SKM-1 (cell line): ENCODE data around the gene PRKCE.
A peak's percentile ranks its signal among the peaks of the same experiment; 100 is the strongest.

Source experiments
- DNase-seq: peaks from one replicate; lab custom pipeline; 2025; ENCODE audit not compliant: unreplicated experiment; lab: John Stamatoyannopoulos, UW

PRKCE gene

GRCh38 chr2:46003903-46004473 is 352.5 kb downstream of the PRKCE start:
- DNase-seq = no peak

- DNase-seq = no peak
These were observed 355.1 kb downstream of the PRKCE start for GRCh38 chr2:46006473-46007025.

- no peak for DNase-seq
These were observed 355.9 kb downstream of the PRKCE start for GRCh38 chr2:46007412-46007811.

GRCh38 chr2:46008091-46008870 is 356.8 kb downstream of the PRKCE start:
- no peak for DNase-seq

DNA sequence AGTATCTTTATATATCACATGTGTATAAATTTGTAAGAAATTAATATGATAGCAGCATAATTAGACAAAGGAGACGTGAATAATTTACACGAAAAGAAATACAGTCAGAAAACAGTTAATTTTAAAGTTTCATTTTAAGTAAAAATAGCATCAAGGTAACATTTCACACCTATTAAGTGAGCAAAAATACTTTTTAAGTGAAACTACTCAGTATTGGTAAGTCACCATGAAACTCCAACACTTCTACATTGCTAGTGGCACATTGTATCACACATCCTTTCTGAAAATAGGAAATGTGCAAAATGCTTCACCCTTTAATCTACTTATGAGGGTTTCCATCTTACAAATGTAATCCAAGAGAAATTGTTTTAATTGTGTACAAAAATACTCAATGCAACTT is 357.8 kb downstream of the PRKCE start:
- DNase-seq = no peak

DNA sequence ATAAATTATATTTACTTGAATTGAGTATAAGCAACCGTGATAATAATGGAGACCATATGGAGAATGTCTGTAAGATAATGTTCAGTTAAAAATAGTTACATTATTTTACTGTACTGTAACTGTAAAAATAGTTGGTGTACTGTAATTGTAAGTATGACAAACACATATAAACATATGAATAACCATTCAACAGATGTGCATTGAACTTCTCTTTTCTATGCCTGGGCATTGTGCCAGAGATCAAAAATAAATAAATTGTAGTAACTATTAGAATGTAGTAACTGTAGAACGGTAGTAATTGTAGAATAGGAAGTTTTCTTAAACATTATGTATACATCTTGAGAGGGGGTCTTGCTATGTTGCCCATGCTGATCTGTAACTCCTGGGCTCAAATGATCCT is 358.3 kb downstream of the PRKCE start:
- DNase-seq = no peak

DNA sequence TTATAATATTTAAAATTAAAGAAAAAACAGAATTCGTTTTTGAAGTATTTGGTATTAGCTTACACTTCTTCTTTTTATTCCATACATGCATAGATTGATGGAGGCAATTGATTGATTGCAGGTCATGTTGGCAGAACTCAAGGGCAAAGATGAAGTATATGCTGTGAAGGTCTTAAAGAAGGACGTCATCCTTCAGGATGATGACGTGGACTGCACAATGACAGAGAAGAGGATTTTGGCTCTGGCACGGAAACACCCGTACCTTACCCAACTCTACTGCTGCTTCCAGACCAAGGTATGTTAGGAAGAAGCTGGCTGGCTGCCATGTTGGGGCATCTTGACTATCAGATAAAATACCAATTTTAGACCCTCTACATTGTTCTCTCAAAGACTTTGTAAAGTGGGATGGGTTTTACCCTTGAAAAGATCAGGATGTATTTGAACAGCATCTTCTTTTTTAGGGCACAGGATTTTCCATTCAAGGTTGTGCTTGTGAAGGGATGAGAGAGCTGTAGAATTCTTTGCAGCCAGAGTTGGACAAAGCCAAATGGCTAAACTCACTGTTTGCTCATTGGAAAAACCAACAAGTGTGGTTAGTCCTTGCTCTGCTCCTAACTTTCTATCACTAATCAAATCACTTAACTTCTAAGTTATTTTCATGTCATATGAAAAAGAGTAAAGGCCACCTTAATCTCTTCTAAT is 358.9 kb downstream of the PRKCE start:
- no peak for DNase-seq

GRCh38 chr2:46010925-46011490 is 359.5 kb downstream of the PRKCE start:
- DNase-seq = peak; percentile 22

DNA sequence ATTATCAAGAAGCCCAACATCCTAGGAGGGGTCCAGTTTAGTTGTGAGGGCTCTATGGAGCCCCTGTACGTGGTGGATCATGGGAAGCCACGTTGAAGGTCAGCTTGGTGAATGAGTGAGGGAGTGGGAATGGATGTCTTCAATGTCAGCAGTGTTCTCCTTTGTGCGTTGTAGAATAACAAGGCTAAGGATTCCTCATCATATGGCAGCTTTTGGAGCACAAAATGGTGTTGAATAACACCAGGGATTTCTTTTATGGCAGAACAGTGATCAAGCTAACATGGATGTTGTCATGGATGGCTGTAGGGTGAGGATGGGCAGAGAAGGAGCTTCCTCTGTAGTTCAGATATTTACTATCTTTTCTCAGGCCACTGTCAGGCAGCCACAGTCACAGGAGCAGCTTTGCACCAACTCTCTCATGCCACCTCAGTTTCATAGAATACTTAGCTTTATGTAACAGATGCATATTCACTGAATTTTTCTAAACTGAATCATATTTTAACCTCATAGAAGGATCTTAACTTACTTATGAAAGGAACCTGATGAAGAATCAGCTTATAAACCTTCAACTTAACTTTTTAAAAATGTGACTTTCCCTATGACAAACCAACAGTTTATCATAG is 361.3 kb downstream of the PRKCE start:
- no peak for DNase-seq

DNA sequence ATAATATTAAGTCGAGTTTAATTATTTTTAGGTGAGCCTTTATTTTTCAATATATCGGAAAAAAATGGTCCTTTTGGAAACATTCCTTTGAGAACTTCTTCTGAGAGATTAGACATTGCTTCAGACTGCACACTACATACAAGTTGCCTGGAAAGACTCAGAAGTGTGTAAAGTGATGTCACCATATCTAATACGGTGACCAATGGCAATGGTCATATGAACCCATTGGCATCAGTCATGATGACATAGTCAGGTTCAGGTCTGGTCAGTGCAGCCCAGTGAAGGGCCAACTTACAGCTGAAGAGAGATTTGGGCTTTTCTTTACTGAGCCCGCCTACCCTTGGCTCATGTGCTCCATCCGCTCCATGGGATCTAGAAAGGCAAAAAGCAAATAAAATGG is 362.3 kb downstream of the PRKCE start:
- no peak for DNase-seq

GRCh38 chr2:46014911-46015654 is 363.6 kb downstream of the PRKCE start:
- no peak for DNase-seq

GRCh38 chr2:46015671-46016070 is 364.2 kb downstream of the PRKCE start:
- no peak for DNase-seq

- no peak for DNase-seq
These were observed 364.6 kb downstream of the PRKCE start for GRCh38 chr2:46016091-46016490.

GRCh38 chr2:46018773-46019591 is 367.5 kb downstream of the PRKCE start:
- no peak for DNase-seq

DNA sequence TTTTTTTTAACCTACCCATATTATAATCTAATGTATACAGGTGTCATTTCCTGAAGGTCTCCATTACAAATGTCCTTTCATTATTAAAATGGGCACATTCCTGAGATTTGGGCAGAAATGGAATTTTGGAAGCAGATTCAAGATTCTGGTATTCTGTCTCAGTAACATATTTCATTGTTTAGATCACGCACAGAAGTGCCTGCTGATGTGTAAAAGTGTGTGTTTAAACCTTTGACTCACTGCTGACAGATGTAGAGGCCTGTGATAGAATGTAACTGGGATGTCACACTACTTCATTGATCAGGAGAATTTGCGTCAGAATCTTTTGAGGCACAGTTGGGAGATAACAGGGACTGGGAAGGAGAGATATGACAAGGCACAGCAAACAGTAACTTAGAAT is 368.9 kb downstream of the PRKCE start:
- DNase-seq = no peak

DNA sequence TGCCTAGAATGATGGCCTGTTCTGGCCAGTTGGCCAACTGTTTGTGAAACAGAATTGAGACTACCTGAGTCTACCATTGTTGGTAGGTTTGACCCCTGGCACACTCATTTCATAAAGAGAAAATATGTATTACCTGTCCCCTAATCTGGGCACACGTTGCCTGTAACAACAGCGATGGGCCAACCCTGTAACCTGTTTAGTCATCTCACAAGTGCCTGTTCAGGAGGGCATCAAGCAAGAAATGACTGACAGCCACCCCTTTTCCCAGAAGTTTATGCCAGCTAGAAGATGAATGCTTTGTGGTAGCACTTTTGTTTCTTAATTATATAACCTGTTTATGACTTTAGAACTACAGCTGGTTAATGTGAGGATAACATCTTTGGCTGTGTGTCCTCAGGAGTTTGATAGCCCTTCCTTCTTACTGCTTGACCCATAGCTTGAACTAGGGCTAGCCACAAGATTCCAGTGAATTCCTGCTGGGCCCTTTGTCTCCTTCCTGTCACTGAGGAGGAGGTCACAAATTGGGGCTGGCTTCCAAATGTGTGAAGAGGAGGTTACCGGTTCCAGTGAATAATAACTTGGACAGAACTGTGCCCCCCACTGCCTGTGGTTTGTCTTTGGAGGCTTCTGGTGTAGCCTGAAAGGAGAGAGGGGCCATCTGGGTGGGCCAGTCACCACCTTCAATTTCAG is 371.8 kb downstream of the PRKCE start:
- no peak for DNase-seq

GRCh38 chr2:46024146-46024779 is 372.8 kb downstream of the PRKCE start:
- DNase-seq = no peak

DNA sequence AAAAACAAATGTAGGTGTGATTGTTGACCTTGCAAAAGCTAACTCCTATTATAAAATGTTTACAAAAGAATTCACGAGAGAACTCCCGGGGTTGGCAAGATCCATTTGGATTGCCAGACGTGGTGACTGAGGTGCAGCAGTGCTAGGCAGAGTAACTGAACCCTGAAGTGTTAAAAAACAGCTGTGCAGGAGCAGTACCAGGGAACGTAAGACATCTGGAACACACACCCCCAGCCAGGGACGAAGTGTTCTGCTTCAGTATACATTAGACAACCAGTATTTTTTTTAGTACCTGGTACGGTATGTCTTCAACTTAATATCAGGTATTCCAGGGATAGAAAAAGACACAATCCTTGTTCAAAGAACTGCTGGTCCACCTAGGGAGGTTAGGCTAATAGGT is 373.6 kb downstream of the PRKCE start:
- no peak for DNase-seq

DNA sequence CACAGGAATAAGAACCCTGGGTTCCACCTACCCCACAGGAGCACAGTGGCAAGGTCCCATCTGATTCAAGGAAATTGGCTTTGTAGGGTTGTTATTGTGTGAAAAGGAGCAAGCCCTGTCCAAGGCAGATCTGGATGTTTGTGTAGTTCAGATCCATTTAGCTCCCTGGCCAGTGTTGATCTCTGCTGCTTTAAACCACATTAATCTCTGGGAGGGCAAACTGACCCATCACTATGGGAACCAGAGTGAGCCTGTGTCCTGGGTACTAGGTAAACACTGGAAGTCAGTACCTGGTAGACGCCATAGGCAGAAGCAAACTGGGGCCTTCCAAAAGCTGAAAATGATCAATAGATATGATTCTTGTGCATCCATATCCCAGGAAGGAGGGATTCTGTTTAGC is 374.2 kb downstream of the PRKCE start:
- no peak for DNase-seq
